ENCODE data around the gene CCP110. TPM values are rescaled to one million over a fixed set of nuclear protein-coding genes. Genes with fewer than 3 reads are reported as not detected.

Gene CCP110
- total and polyA plus RNA-seq, 2 of the 13 experiments (the other 11 are each of a cell fraction or from before 2014, with no cell fraction given) = 10.0 to 11.1 TPM

DNA sequence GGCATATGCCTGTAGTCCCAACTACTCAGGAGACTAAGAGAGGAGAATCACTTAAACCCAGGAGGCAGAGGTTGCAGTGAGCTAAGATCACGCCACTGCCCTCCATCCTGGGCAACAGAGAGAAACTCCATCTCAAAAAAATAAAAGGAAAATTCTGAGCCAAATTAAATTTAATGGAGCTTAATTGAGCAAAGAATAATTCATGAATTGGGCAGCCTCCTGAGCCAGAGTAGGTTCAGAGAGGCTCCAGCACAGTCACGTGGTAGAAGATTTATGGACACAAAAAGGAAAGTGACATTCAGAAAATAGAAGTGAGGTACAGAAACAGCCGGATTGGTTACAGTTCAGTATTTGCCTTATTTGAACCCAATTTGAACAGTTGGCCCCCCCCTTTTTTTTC lies 42.6 kb downstream of the CCP110 start:
- no peaks in the 10 kb centered on the region for H3K36me3 ChIP-seq (replicated peaks in 1 of 2; ENCODE audit: control insufficient read depth in 1 of 2, insufficient read depth in 2 of 2, low read length in 2 of 2)
- FAIRE-seq = no peak
- POLR2A ChIA-PET = no interaction called here
- TF ChIP-seq, protein P1, sequence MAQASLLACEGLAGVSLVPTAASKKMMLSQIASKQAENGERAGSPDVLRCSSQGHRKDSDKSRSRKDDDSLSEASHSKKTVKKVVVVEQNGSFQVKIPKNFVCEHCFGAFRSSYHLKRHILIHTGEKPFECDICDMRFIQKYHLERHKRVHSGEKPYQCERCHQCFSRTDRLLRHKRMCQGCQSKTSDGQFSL (CRISPR knock-in tag; IDR thresholded peaks at IDR 0.05) = no peak
- TF ChIP-seq IRX3 (CRISPR knock-in tag; IDR thresholded peaks at IDR 0.05; ENCODE audit: borderline replicate concordance, low read depth) = no peak
- no peak for TF ChIP-seq ZBTB3 (CRISPR knock-in tag; IDR thresholded peaks at IDR 0.05; ENCODE audit: borderline replicate concordance, low read depth)
- no peak for TF ChIP-seq ZNF567 (CRISPR knock-in tag; IDR thresholded peaks at IDR 0.05; ENCODE audit: borderline replicate concordance)
- TF ChIP-seq, protein P2, sequence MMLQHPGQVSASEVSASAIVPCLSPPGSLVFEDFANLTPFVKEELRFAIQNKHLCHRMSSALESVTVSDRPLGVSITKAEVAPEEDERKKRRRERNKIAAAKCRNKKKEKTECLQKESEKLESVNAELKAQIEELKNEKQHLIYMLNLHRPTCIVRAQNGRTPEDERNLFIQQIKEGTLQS (CRISPR knock-in tag; IDR thresholded peaks at IDR 0.05) = no peak
- no peak for TF ChIP-seq DPF2 (CRISPR knock-in tag; IDR thresholded peaks at IDR 0.05; ENCODE audit: borderline replicate concordance, low read depth)
- TF ChIP-seq, protein P3, sequence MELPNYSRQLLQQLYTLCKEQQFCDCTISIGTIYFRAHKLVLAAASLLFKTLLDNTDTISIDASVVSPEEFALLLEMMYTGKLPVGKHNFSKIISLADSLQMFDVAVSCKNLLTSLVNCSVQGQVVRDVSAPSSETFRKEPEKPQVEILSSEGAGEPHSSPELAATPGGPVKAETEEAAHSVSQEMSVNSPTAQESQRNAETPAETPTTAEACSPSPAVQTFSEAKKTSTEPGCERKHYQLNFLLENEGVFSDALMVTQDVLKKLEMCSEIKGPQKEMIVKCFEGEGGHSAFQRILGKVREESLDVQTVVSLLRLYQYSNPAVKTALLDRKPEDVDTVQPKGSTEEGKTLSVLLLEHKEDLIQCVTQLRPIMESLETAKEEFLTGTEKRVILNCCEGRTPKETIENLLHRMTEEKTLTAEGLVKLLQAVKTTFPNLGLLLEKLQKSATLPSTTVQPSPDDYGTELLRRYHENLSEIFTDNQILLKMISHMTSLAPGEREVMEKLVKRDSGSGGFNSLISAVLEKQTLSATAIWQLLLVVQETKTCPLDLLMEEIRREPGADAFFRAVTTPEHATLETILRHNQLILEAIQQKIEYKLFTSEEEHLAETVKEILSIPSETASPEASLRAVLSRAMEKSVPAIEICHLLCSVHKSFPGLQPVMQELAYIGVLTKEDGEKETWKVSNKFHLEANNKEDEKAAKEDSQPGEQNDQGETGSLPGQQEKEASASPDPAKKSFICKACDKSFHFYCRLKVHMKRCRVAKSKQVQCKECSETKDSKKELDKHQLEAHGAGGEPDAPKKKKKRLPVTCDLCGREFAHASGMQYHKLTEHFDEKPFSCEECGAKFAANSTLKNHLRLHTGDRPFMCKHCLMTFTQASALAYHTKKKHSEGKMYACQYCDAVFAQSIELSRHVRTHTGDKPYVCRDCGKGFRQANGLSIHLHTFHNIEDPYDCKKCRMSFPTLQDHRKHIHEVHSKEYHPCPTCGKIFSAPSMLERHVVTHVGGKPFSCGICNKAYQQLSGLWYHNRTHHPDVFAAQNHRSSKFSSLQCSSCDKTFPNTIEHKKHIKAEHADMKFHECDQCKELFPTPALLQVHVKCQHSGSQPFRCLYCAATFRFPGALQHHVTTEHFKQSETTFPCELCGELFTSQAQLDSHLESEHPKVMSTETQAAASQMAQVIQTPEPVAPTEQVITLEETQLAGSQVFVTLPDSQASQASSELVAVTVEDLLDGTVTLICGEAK (IDR thresholded peaks at IDR 0.05) = no peak
- TF ChIP-seq, protein P3 (CRISPR knock-in tag; IDR thresholded peaks at IDR 0.05) = no peak
- TF ChIP-seq, protein P4, sequence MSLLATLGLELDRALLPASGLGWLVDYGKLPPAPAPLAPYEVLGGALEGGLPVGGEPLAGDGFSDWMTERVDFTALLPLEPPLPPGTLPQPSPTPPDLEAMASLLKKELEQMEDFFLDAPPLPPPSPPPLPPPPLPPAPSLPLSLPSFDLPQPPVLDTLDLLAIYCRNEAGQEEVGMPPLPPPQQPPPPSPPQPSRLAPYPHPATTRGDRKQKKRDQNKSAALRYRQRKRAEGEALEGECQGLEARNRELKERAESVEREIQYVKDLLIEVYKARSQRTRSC (CRISPR knock-in tag; IDR thresholded peaks at IDR 0.05; ENCODE audit: low read depth) = no peak
- TF ChIP-seq ATRX (CRISPR knock-in tag; IDR thresholded peaks at IDR 0.05; ENCODE audit: borderline replicate concordance) = no peak
- no peak for TF ChIP-seq KLF16 (CRISPR knock-in tag; IDR thresholded peaks at IDR 0.05)
- TF ChIP-seq SNAI1 (CRISPR knock-in tag; IDR thresholded peaks at IDR 0.05; ENCODE audit: borderline replicate concordance) = no peak
- TF ChIP-seq HCFC1 (IDR thresholded peaks at IDR 0.05; ENCODE audit: low read depth, low read length) = no peak
- no peak for TF ChIP-seq SAP130 (CRISPR knock-in tag; IDR thresholded peaks at IDR 0.05; ENCODE audit: low read depth)

More for the DNA sequence above, 42.6 kb downstream of the CCP110 start:
- Histone ChIP-seq H3K9ac (ENCODE audit: insufficient read depth, low read depth, low read length) (no peak overlapping the region), H3K4me2 (ENCODE audit: low read depth, low read length) (no peak overlapping the region), H2AFZ (ENCODE audit: low read length) (no peak overlapping the region), H3K27ac (ENCODE audit: extremely low read length, insufficient read depth, low read length) (no peak overlapping the region), H3K27me3 (ENCODE audit: control insufficient read depth in 1 of 2, insufficient read depth in 2 of 2, low read length in 2 of 2) (no peaks in the 10 kb centered on the region), H3K4me1 (ENCODE audit: insufficient read depth, low read length) (no peaks in the 10 kb centered on the region), H3K9me3 (ENCODE audit: low read length) (peaks cover 9% of the 10 kb centered on the region), H3K4me3 (replicated peaks in 1 of 3; ENCODE audit: insufficient read depth in 1 of 3, low read depth in 2 of 3, low read length in 3 of 3) (no peak overlapping the region), H3K79me2 (ENCODE audit: insufficient read depth, low read length) (no peaks in the 10 kb centered on the region), H4K20me1 (ENCODE audit: insufficient read depth, low read length) (no peaks in the 10 kb centered on the region)
- intact Hi-C loops (cut with micrococcal nuclease; ENCODE audit: unreplicated experiment) = no loop called here
- ATAC-seq (no peak), DNase-seq (ENCODE audit: low spot score) (no peak)
- in situ Hi-C loops (cut with HindIII; ENCODE audit: extremely low pct_ligation_motif_present, low pct_unique_long_range_greater_than_20kb) = no loop called here
- no TSS peak for BruUV-seq (replicated peaks)
- 78% methylated on average over 3 of the region's 3 CpGs for WGBS (ENCODE audit: low lambda C conversion rate)
- CTCF ChIA-PET (ENCODE audit: low intra/inter-chr PET ratio, low total read pairs) = no interaction called here
